ENCODE measurements around the gene TBXA2R. TPM values are rescaled to one million over a fixed set of nuclear protein-coding genes. Genes with fewer than 3 reads are reported as not detected.

TBXA2R gene
- total RNA-seq, 1 experiment from 2014 or later, result 1.3 TPM

DNA sequence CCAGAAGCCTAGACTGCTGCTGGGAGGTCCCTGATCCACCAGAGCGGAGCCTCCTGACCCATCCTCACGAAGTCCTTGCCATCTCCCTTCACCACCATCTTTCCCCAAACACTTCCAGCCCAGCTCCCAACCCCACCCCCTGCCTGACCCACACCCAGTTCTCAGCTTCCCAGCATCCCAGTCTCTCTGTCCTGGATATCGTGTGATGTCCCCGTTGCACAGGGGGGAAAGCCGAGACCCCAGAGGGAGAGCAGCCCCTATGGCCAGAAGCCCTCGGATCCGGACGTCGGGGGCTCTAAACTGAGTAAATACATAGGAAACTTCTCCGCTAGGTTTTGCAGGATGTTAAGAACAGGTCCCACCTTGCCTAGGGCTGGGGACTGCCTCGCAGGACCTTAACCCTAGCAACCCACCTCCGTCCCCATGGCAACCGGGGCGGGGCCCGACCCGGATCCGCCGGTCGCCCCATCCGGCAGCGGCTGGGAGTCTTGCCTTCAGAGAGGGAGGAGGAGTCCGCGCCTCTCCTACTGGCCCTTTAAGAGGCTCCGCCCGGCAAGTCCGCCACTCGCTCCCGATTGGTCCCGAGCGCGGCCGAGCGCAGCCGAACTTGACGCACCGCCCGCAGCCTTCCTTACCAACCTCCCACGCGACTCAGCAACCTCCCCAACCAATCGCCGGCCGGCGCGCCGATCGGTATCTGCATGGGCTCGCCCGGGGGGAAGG lies 34.4 kb downstream of the TBXA2R start (continued):
- TF ChIP-seq, protein P1, sequence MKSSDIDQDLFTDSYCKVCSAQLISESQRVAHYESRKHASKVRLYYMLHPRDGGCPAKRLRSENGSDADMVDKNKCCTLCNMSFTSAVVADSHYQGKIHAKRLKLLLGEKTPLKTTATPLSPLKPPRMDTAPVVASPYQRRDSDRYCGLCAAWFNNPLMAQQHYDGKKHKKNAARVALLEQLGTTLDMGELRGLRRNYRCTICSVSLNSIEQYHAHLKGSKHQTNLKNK (CRISPR knock-in tag; IDR thresholded peaks at IDR 0.05), result no peak
- TF ChIP-seq, protein P2, sequence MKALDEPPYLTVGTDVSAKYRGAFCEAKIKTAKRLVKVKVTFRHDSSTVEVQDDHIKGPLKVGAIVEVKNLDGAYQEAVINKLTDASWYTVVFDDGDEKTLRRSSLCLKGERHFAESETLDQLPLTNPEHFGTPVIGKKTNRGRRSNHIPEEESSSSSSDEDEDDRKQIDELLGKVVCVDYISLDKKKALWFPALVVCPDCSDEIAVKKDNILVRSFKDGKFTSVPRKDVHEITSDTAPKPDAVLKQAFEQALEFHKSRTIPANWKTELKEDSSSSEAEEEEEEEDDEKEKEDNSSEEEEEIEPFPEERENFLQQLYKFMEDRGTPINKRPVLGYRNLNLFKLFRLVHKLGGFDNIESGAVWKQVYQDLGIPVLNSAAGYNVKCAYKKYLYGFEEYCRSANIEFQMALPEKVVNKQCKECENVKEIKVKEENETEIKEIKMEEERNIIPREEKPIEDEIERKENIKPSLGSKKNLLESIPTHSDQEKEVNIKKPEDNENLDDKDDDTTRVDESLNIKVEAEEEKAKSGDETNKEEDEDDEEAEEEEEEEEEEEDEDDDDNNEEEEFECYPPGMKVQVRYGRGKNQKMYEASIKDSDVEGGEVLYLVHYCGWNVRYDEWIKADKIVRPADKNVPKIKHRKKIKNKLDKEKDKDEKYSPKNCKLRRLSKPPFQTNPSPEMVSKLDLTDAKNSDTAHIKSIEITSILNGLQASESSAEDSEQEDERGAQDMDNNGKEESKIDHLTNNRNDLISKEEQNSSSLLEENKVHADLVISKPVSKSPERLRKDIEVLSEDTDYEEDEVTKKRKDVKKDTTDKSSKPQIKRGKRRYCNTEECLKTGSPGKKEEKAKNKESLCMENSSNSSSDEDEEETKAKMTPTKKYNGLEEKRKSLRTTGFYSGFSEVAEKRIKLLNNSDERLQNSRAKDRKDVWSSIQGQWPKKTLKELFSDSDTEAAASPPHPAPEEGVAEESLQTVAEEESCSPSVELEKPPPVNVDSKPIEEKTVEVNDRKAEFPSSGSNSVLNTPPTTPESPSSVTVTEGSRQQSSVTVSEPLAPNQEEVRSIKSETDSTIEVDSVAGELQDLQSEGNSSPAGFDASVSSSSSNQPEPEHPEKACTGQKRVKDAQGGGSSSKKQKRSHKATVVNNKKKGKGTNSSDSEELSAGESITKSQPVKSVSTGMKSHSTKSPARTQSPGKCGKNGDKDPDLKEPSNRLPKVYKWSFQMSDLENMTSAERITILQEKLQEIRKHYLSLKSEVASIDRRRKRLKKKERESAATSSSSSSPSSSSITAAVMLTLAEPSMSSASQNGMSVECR (CRISPR knock-in tag; IDR thresholded peaks at IDR 0.05; ENCODE audit: borderline replicate concordance), result no peak
- TF ChIP-seq GRHL2 (CRISPR knock-in tag; IDR thresholded peaks at IDR 0.05; ENCODE audit: insufficient replicate concordance, severe bottlenecking), result no peak
- TF ChIP-seq ETV6 (CRISPR knock-in tag; IDR thresholded peaks at IDR 0.05), result 0 out of 2 replicates have a peak, but pooled peaks have one; percentile 27
- no peak for TF ChIP-seq NFATC4 (CRISPR knock-in tag; IDR thresholded peaks at IDR 0.05)
- TF ChIP-seq, protein P3, sequence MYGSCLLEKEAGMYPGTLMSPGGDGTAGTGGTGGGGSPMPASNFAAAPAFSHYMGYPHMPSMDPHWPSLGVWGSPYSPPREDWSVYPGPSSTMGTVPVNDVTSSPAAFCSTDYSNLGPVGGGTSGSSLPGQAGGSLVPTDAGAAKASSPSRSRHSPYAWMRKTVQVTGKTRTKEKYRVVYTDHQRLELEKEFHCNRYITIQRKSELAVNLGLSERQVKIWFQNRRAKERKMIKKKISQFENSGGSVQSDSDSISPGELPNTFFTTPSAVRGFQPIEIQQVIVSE (CRISPR knock-in tag; IDR thresholded peaks at IDR 0.05; ENCODE audit: borderline replicate concordance), result no peak
- no peak for TF ChIP-seq FOXP1 (CRISPR knock-in tag; IDR thresholded peaks at IDR 0.05; ENCODE audit: borderline replicate concordance)
- no peak for TF ChIP-seq ZNF416 (CRISPR knock-in tag; IDR thresholded peaks at IDR 0.05)
- TF ChIP-seq, protein P4, sequence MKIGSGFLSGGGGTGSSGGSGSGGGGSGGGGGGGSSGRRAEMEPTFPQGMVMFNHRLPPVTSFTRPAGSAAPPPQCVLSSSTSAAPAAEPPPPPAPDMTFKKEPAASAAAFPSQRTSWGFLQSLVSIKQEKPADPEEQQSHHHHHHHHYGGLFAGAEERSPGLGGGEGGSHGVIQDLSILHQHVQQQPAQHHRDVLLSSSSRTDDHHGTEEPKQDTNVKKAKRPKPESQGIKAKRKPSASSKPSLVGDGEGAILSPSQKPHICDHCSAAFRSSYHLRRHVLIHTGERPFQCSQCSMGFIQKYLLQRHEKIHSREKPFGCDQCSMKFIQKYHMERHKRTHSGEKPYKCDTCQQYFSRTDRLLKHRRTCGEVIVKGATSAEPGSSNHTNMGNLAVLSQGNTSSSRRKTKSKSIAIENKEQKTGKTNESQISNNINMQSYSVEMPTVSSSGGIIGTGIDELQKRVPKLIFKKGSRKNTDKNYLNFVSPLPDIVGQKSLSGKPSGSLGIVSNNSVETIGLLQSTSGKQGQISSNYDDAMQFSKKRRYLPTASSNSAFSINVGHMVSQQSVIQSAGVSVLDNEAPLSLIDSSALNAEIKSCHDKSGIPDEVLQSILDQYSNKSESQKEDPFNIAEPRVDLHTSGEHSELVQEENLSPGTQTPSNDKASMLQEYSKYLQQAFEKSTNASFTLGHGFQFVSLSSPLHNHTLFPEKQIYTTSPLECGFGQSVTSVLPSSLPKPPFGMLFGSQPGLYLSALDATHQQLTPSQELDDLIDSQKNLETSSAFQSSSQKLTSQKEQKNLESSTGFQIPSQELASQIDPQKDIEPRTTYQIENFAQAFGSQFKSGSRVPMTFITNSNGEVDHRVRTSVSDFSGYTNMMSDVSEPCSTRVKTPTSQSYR (CRISPR knock-in tag; IDR thresholded peaks at IDR 0.05), result no peak
- TF ChIP-seq SMAD3 (CRISPR knock-in tag; IDR thresholded peaks at IDR 0.05; ENCODE audit: borderline replicate concordance), result no peak

- ATAC-seq, result no peak
- TF ChIP-seq KAT7 (CRISPR knock-in tag; IDR thresholded peaks at IDR 0.05; ENCODE audit: borderline replicate concordance) (no peak), GABPB1 (CRISPR knock-in tag; IDR thresholded peaks at IDR 0.05) (no peak), ATF6 (CRISPR knock-in tag; IDR thresholded peaks at IDR 0.05) (no peak), GRHL2 (CRISPR knock-in tag; IDR thresholded peaks at IDR 0.05; ENCODE audit: insufficient replicate concordance, severe bottlenecking) (no peak)
- TF ChIP-seq, protein P5, sequence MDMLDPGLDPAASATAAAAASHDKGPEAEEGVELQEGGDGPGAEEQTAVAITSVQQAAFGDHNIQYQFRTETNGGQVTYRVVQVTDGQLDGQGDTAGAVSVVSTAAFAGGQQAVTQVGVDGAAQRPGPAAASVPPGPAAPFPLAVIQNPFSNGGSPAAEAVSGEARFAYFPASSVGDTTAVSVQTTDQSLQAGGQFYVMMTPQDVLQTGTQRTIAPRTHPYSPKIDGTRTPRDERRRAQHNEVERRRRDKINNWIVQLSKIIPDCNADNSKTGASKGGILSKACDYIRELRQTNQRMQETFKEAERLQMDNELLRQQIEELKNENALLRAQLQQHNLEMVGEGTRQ (CRISPR knock-in tag; IDR thresholded peaks at IDR 0.05), result no peak
- TF ChIP-seq, protein P6, sequence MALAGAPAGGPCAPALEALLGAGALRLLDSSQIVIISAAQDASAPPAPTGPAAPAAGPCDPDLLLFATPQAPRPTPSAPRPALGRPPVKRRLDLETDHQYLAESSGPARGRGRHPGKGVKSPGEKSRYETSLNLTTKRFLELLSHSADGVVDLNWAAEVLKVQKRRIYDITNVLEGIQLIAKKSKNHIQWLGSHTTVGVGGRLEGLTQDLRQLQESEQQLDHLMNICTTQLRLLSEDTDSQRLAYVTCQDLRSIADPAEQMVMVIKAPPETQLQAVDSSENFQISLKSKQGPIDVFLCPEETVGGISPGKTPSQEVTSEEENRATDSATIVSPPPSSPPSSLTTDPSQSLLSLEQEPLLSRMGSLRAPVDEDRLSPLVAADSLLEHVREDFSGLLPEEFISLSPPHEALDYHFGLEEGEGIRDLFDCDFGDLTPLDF (CRISPR knock-in tag; IDR thresholded peaks at IDR 0.05), result no peak
- TF ChIP-seq, protein P7, sequence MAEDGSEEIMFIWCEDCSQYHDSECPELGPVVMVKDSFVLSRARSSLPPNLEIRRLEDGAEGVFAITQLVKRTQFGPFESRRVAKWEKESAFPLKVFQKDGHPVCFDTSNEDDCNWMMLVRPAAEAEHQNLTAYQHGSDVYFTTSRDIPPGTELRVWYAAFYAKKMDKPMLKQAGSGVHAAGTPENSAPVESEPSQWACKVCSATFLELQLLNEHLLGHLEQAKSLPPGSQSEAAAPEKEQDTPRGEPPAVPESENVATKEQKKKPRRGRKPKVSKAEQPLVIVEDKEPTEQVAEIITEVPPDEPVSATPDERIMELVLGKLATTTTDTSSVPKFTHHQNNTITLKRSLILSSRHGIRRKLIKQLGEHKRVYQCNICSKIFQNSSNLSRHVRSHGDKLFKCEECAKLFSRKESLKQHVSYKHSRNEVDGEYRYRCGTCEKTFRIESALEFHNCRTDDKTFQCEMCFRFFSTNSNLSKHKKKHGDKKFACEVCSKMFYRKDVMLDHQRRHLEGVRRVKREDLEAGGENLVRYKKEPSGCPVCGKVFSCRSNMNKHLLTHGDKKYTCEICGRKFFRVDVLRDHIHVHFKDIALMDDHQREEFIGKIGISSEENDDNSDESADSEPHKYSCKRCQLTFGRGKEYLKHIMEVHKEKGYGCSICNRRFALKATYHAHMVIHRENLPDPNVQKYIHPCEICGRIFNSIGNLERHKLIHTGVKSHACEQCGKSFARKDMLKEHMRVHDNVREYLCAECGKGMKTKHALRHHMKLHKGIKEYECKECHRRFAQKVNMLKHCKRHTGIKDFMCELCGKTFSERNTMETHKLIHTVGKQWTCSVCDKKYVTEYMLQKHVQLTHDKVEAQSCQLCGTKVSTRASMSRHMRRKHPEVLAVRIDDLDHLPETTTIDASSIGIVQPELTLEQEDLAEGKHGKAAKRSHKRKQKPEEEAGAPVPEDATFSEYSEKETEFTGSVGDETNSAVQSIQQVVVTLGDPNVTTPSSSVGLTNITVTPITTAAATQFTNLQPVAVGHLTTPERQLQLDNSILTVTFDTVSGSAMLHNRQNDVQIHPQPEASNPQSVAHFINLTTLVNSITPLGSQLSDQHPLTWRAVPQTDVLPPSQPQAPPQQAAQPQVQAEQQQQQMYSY (CRISPR knock-in tag; IDR thresholded peaks at IDR 0.05), result no peak
- peaks cover 15% of the 10 kb centered on the region for H3K4me1 Mint-ChIP-seq
- no peaks in the 10 kb centered on the region for H3K9me3 Mint-ChIP-seq
- peaks cover 8% of the 10 kb centered on the region for H3K36me3 Mint-ChIP-seq
- H3K27ac Mint-ChIP-seq, result no peak overlapping the region
- H3K4me3 Mint-ChIP-seq, result no peak overlapping the region
- DNase-seq (ENCODE audit: low spot score), result no peak
- ChIA-PET POLR2A (no interaction called here), CTCF (no interaction called here)
- H3K27me3 Mint-ChIP-seq (ENCODE audit: low read depth), result no peaks in the 10 kb centered on the region; the same call in 1 of the 2 replicates
Measured at GRCh38 chr19:3570606-3571011, 36.1 kb downstream of the TBXA2R start.
